Fibroblast of lung (primary cell): ENCODE results near the gene SHLD2. TPM values are rescaled to one million over a fixed set of nuclear protein-coding genes. Genes with fewer than 3 reads are reported as not detected.

ENCODE experiments used
- DNase-seq, 2 donors: peaks; one replicate each; pipeline versions ENCODE4 v3.0.0 to v3.0.0-alpha.2; 2010; ENCODE audit warnings: low read depth in 2 of 2
- H2AFZ ChIP-seq: 2 replicates; pipeline ENCODE4 v1.5.1; 2012; ENCODE audit warnings: low read length, control low read depth, inconsistent platforms
- H3K27ac ChIP-seq: 2 replicates; pipeline ENCODE4 v1.5.1; 2011; ENCODE audit warnings: low read length, control low read depth; ENCODE audit not compliant: insufficient read depth
- H3K27me3 ChIP-seq: 2 replicates; pipeline ENCODE4 v1.5.1; 2011; ENCODE audit warnings: mild to moderate bottlenecking, low read length; ENCODE audit not compliant: control insufficient read depth, insufficient read depth
- H3K36me3 ChIP-seq: 2 replicates; pipeline ENCODE4 v1.5.1; 2011; ENCODE audit warnings: low read length; ENCODE audit not compliant: control insufficient read depth, insufficient read depth
- H3K4me1 ChIP-seq: 2 replicates; pipeline ENCODE4 v1.5.1; 2011; ENCODE audit warnings: low read length; ENCODE audit not compliant: control insufficient read depth, insufficient read depth; ENCODE audit errors: extremely low read depth
- H3K4me2 ChIP-seq: 2 replicates; pipeline ENCODE4 v1.5.1; 2011; ENCODE audit warnings: low read length, control low read depth; ENCODE audit not compliant: insufficient read depth; ENCODE audit errors: extremely low read depth
- H3K4me3 ChIP-seq, 4 experiments: fragments of 200-600 bp in 1 of 4; sonication (generic) in 1 of 4; replicated peaks in 1 of 4; 2 replicates each; pipeline ENCODE4 v1.5.1; 2011 to 2016; ENCODE audit warnings: low read length in 4 of 4, low read depth in 3 of 4, mild to moderate bottlenecking in 3 of 4, control low read depth in 2 of 4, inconsistent platforms in 1 of 4, mixed read lengths in 1 of 4; ENCODE audit not compliant: insufficient read depth in 1 of 4; ENCODE audit errors: control extremely low read depth in 1 of 4
- H3K79me2 ChIP-seq: 2 replicates; pipeline ENCODE4 v1.5.1; 2012; ENCODE audit warnings: mild to moderate bottlenecking, low read length, inconsistent platforms; ENCODE audit not compliant: control insufficient read depth, insufficient read depth
- H3K9ac ChIP-seq: 2 replicates; pipeline ENCODE4 v1.5.1; 2011; ENCODE audit warnings: mild to moderate bottlenecking, low read length, control low read depth; ENCODE audit not compliant: insufficient read depth
- H3K9me3 ChIP-seq: 2 replicates; pipeline ENCODE4 v1.5.1; 2012; ENCODE audit warnings: low read depth, low read length; ENCODE audit not compliant: control insufficient read depth, insufficient read depth
- H4K20me1 ChIP-seq: 2 replicates; pipeline ENCODE4 v1.5.1; 2011; ENCODE audit warnings: low read length; ENCODE audit not compliant: control insufficient read depth, insufficient read depth; ENCODE audit errors: extremely low read depth
- CTCF ChIP-seq, 2 donors: IDR thresholded peaks in 1 of 2; conservative IDR thresholded peaks in 1 of 2; 1 replicate in 1 of 2; 2 replicates in 1 of 2; pipeline ENCODE4 v1.5.1; 2011 to 2012; ENCODE audit warnings: low read length in 2 of 2, control low read depth in 1 of 2, inconsistent platforms in 1 of 2, low read depth in 1 of 2, mild to moderate bottlenecking in 1 of 2
- EZH2 ChIP-seq: IDR thresholded peaks from 2 replicates; pipeline ENCODE4 v1.5.1; 2012; ENCODE audit warnings: low read length, control low read depth, mild to moderate bottlenecking; ENCODE audit errors: missing control alignments
- polyA plus RNA-seq, 2 donors: library from polyadenylated mRNA; depleted of rRNA in 1 of 2; stranded (reverse) in 1 of 2; unstranded in 1 of 2; fragments of >200 nt; gene quantifications; 2 replicates each; pipeline ENCODE4 v1.2.1, GENCODE V29; 2011 to 2012; ENCODE audit warnings: missing spikeins in 1 of 2
- total RNA-seq: library from RNA; depleted of rRNA; stranded (reverse); fragments of >200 nt; gene quantifications from 2 replicates; pipeline ENCODE4 v1.2.1, GENCODE V29; 2014

SHLD2 gene
- total and polyA plus RNA-seq, 2 donors (not counting 1 experiment from before 2014, with no cell fraction given) = 21.6 to 26.3 TPM

GRCh38 chr10:87090779-87091178, 4.2 kb upstream of the SHLD2 start:
- Histone ChIP-seq H3K4me2 (no peak overlapping the region), H3K4me1 (peaks cover 2% of the 10 kb centered on the region), H3K27me3 (no peaks in the 10 kb centered on the region), H3K36me3 (no peaks in the 10 kb centered on the region), H2AFZ (no peak overlapping the region), H3K9me3 (no peaks in the 10 kb centered on the region), H4K20me1 (no peaks in the 10 kb centered on the region), H3K9ac (no peak overlapping the region), H3K4me3 (no peak overlapping the region), H3K79me2 (peaks cover 86% of the 10 kb centered on the region), H3K27ac (no peak overlapping the region)
- DNase-seq = peak in 1 of 2 donors; percentile 15
- no peak for TF ChIP-seq EZH2
- TF ChIP-seq CTCF (conservative IDR thresholded peaks at IDR 0.05 in 1 of 2, IDR thresholded peaks at IDR 0.05 in 1 of 2; ENCODE audit: low read depth in 1 of 2, low read length in 2 of 2) = no peak

GRCh38 chr10:87092376-87092860, 2.6 kb upstream of the SHLD2 start:
- Histone ChIP-seq H3K4me1 (peaks cover 2% of the 10 kb centered on the region), H3K4me3 (peak overlapping the region; percentile 54 to 98 (median 81)), H3K27ac (peak overlapping the region; percentile 83), H3K4me2 (peak overlapping the region; percentile 85), H3K9me3 (no peaks in the 10 kb centered on the region), H2AFZ (no peak overlapping the region), H3K27me3 (no peaks in the 10 kb centered on the region), H3K36me3 (no peaks in the 10 kb centered on the region), H3K9ac (peak overlapping the region; percentile 46), H4K20me1 (no peaks in the 10 kb centered on the region), H3K79me2 (peaks cover 91% of the 10 kb centered on the region)
- TF ChIP-seq EZH2 (no peak), CTCF (conservative IDR thresholded peaks at IDR 0.05 in 1 of 2, IDR thresholded peaks at IDR 0.05 in 1 of 2; ENCODE audit: low read depth in 1 of 2, low read length in 2 of 2) (no peak)
- peak; percentile 42 to 62 for DNase-seq

- peaks cover 85% of the 10 kb centered on the region for H3K79me2 ChIP-seq
- peak overlapping the region; percentile 85 for H3K4me2 ChIP-seq
- DNase-seq = peak; percentile 43 to 49
- H3K9me3 ChIP-seq = no peaks in the 10 kb centered on the region
- H3K27me3 ChIP-seq = no peaks in the 10 kb centered on the region
- no peaks in the 10 kb centered on the region for H3K36me3 ChIP-seq
- peak overlapping the region; percentile 93 for H3K9ac ChIP-seq
- no peaks in the 10 kb centered on the region for H4K20me1 ChIP-seq
- peak overlapping the region; percentile 54 to 98 (median 81) for H3K4me3 ChIP-seq
- TF ChIP-seq EZH2 (no peak), CTCF (conservative IDR thresholded peaks at IDR 0.05 in 1 of 2, IDR thresholded peaks at IDR 0.05 in 1 of 2; ENCODE audit: low read depth in 1 of 2, low read length in 2 of 2) (no peak)
- peak overlapping the region; percentile 83 for H3K27ac ChIP-seq
- no peak overlapping the region for H2AFZ ChIP-seq
- peaks cover 2% of the 10 kb centered on the region for H3K4me1 ChIP-seq
These were observed 2.0 kb upstream of the SHLD2 start for GRCh38 chr10:87092861-87093631.
